Fibroblast of lung (primary cell): Measurements from ENCODE around the gene DTD1.

Source experiments
- EZH2 ChIP-seq: IDR thresholded peaks from 2 replicates; pipeline ENCODE4 v1.5.1; 2012; ENCODE audit warnings: low read length, control low read depth, mild to moderate bottlenecking; ENCODE audit errors: missing control alignments
- TF ChIP-seq, protein P1 (sequence below), 2 donors: IDR thresholded peaks in 1 of 2; conservative IDR thresholded peaks in 1 of 2; 1 replicate in 1 of 2; 2 replicates in 1 of 2; pipeline ENCODE4 v1.5.1; 2011 to 2012; ENCODE audit warnings: low read length in 2 of 2, control low read depth in 1 of 2, inconsistent platforms in 1 of 2, low read depth in 1 of 2, mild to moderate bottlenecking in 1 of 2

DNA sequence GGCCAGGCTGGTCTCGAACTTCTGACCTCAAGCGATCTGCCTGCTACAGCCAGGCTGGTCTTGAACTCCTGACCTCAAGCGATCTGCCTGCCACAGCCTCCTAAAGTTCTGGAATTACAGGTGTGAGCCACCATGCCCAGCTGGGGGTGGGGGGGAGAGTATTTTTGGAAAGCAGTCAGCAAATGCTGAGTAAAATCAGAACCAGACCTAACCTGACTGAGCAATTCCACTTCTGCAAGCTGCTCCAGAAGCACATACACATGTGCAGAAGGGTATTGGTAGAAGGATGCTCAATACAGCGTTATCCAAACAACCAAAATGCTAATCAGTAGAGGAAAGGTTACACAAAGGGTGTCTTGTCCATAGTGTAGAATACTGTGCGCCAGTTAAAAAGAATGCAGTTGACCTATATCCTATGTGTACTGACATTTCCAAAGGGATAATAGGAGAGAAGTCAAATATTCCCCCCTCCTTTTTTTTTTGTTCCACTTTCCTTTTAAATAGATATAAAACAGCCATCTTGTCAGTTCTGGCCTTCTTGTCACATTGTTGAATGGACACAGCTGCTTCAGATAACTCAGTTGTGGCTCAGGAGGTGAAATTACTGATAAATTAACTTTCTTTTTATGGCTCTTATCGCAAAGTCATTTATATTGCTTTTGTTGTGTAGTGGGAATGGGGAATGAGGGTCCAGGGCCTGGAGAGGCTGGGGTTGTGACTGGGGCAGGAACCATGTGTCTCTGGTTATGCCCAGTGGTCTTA, 74.6 kb downstream of the DTD1 start:
- TF ChIP-seq, protein P1, sequence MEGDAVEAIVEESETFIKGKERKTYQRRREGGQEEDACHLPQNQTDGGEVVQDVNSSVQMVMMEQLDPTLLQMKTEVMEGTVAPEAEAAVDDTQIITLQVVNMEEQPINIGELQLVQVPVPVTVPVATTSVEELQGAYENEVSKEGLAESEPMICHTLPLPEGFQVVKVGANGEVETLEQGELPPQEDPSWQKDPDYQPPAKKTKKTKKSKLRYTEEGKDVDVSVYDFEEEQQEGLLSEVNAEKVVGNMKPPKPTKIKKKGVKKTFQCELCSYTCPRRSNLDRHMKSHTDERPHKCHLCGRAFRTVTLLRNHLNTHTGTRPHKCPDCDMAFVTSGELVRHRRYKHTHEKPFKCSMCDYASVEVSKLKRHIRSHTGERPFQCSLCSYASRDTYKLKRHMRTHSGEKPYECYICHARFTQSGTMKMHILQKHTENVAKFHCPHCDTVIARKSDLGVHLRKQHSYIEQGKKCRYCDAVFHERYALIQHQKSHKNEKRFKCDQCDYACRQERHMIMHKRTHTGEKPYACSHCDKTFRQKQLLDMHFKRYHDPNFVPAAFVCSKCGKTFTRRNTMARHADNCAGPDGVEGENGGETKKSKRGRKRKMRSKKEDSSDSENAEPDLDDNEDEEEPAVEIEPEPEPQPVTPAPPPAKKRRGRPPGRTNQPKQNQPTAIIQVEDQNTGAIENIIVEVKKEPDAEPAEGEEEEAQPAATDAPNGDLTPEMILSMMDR (conservative IDR thresholded peaks at IDR 0.05 in 1 of 2, IDR thresholded peaks at IDR 0.05 in 1 of 2; ENCODE audit: low read depth in 1 of 2, low read length in 2 of 2) = no peak
- TF ChIP-seq EZH2 = no peak
